Neural cell (in vitro differentiated cells): ENCODE data around the gene NR5A1. TPM values are rescaled to one million over a fixed set of nuclear protein-coding genes. Genes with fewer than 3 reads are reported as not detected.

Experiments used
- H2AFZ ChIP-seq: fragments of 200-600, 300-800 bp; sonication (generic), shearing (Covaris generic); 2 replicates; pipeline ENCODE4 v1.6.0; 2014; ENCODE audit warnings: low read depth, mild to moderate bottlenecking, antibody characterized with exemption, low read length, moderate library complexity
- H3F3A ChIP-seq: fragments of 200-600 bp; shearing (Covaris generic); 2 replicates; pipeline ENCODE4 v1.6.1; 2016; ENCODE audit warnings: mild to moderate bottlenecking, moderate library complexity, mixed read lengths, antibody characterized with exemption, low read length; ENCODE audit not compliant: insufficient read depth, poor library complexity, severe bottlenecking
- H3K27ac ChIP-seq: fragments of 200-600, 300-800 bp; sonication (generic), shearing (Covaris generic); 2 replicates; pipeline ENCODE4 v1.5.1; 2014; ENCODE audit warnings: mild to moderate bottlenecking, low read length, moderate library complexity
- H3K27me3 ChIP-seq: fragments of 300-800, 200-600 bp; sonication (generic), shearing (Covaris generic); 2 replicates; pipeline ENCODE4 v1.6.0; 2014; ENCODE audit warnings: mild to moderate bottlenecking, low read depth, low read length, moderate library complexity; ENCODE audit not compliant: insufficient read depth
- H3K36me3 ChIP-seq: fragments of 300-800, 200-600 bp; sonication (generic), shearing (Covaris generic); 2 replicates; pipeline ENCODE4 v1.5.1; 2014; ENCODE audit warnings: mild to moderate bottlenecking, antibody characterized with exemption, low read length, moderate library complexity; ENCODE audit not compliant: insufficient read depth
- H3K4me2 ChIP-seq: fragments of 300-800, 200-600 bp; sonication (generic), shearing (Covaris generic); 2 replicates; pipeline ENCODE4 v1.6.0; 2014; ENCODE audit warnings: mild to moderate bottlenecking, low read length
- H3K4me3 ChIP-seq: fragments of 300-800, 200-600 bp; sonication (generic), shearing (Covaris generic); 2 replicates; pipeline ENCODE4 v1.5.1; 2014; ENCODE audit warnings: mild to moderate bottlenecking, low read length, moderate library complexity
- H3K79me2 ChIP-seq: fragments of 200-600 bp; shearing (Covaris generic); replicated peaks from 2 replicates; pipeline ENCODE4 v1.6.0; 2014; ENCODE audit warnings: mild to moderate bottlenecking, low read length, moderate library complexity; ENCODE audit not compliant: insufficient read depth
- H3K9ac ChIP-seq: fragments of 300-800, 200-600 bp; sonication (generic), shearing (Covaris generic); 2 replicates; pipeline ENCODE4 v1.6.1; 2016; ENCODE audit warnings: mild to moderate bottlenecking, low read length, mixed read lengths
- H3K9me2 ChIP-seq: fragments of 200-600 bp; shearing (Covaris generic); 2 replicates; pipeline ENCODE4 v1.6.1; 2016; ENCODE audit warnings: mild to moderate bottlenecking, low read length, mixed read lengths; ENCODE audit not compliant: insufficient read depth
- H3K9me3 ChIP-seq: fragments of 200-600, 300-800 bp; sonication (generic), shearing (Covaris generic); 2 replicates; pipeline ENCODE4 v1.6.1; 2016; ENCODE audit warnings: mild to moderate bottlenecking, mixed run types, low read length, moderate library complexity, mixed read lengths
- H4K20me1 ChIP-seq: fragments of 200-600 bp; shearing (Covaris generic); 2 replicates; pipeline ENCODE4 v1.6.1; 2016; ENCODE audit warnings: mild to moderate bottlenecking, mixed run types; ENCODE audit not compliant: insufficient read depth
- CTCF ChIP-seq: fragments of 450-650 bp; IDR thresholded peaks from 2 replicates; pipeline ENCODE4 v1.5.1; 2014; ENCODE audit warnings: antibody characterized with exemption, mild to moderate bottlenecking, moderate library complexity; ENCODE audit not compliant: poor library complexity, severe bottlenecking
- EP300 ChIP-seq: fragments of 450-650 bp; conservative IDR thresholded peaks from 2 replicates; pipeline ENCODE4 v1.6.1; 2014; ENCODE audit warnings: antibody characterized with exemption, mild to moderate bottlenecking, moderate library complexity; ENCODE audit not compliant: poor library complexity, severe bottlenecking
- EZH2 ChIP-seq: fragments of 200-600, 300-800 bp; shearing (Covaris generic), sonication (generic); IDR thresholded peaks from 2 replicates; pipeline ENCODE4 v1.6.1; 2014; ENCODE audit warnings: antibody characterized with exemption, low read length, borderline replicate concordance, mild to moderate bottlenecking; ENCODE audit not compliant: insufficient read depth, poor library complexity, severe bottlenecking
- MXI1 ChIP-seq: fragments of 450-650 bp; conservative IDR thresholded peaks from 2 replicates; pipeline ENCODE4 v1.6.1; 2014; ENCODE audit warnings: antibody characterized with exemption, mild to moderate bottlenecking; ENCODE audit not compliant: poor library complexity, severe bottlenecking
- POLR2AphosphoS5 ChIP-seq: IDR thresholded peaks from 2 replicates; pipeline ENCODE4 v1.6.1; 2012
- RAD21 ChIP-seq: fragments of 450-650 bp; conservative IDR thresholded peaks from 2 replicates; pipeline ENCODE4 v1.6.1; 2014; ENCODE audit warnings: antibody characterized with exemption, mild to moderate bottlenecking, moderate library complexity
- REST ChIP-seq: IDR thresholded peaks from 2 replicates; pipeline ENCODE4 v1.6.1; 2012; ENCODE audit warnings: borderline replicate concordance
- SMC3 ChIP-seq: fragments of 450-650 bp; conservative IDR thresholded peaks from 2 replicates; pipeline ENCODE4 v1.6.1; 2014; ENCODE audit warnings: antibody characterized with exemption, mild to moderate bottlenecking, moderate library complexity; ENCODE audit not compliant: poor library complexity
- TAF1 ChIP-seq: IDR thresholded peaks from 2 replicates; pipeline ENCODE4 v1.6.1; 2012; ENCODE audit warnings: low read depth
- polyA plus RNA-seq: library from polyadenylated mRNA; depleted of rRNA; stranded (reverse); fragments of >200 nt; gene quantifications from 2 replicates; pipeline ENCODE4 v1.2.3, GENCODE V29; 2014

NR5A1 gene
- polyA plus RNA-seq, 1 donor from 2014 or later: 0.09 TPM

DNA sequence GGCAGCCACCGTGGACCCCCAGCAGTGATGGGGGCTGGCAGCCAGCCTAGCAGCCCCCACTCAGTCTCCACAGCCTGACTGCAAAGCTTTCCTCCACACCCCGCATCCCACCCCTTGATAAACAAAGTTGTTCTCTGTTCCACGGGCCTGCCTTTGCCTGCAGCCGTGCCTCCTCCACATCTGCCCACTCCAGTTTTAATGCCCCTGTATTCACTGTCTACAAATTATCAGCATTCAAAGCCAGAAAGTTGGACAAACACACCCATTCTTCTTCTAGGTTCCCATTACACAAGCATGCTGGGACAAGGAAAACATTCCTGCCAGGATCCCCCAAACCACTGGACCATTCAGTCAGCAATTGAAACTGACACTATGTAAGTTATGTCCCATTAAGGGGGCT, 23.0 kb upstream of the NR5A1 start:
- Histone ChIP-seq H4K20me1 (no peaks in the 10 kb centered on the region), H3K79me2 (no peaks in the 10 kb centered on the region), H3K9me3 (no peaks in the 10 kb centered on the region), H3K27ac (no peak overlapping the region), H3F3A (no peaks in the 10 kb centered on the region), H3K4me2 (no peak overlapping the region), H3K4me3 (no peak overlapping the region), H3K9me2 (no peaks in the 10 kb centered on the region), H3K36me3 (no peaks in the 10 kb centered on the region), H2AFZ (no peak overlapping the region), H3K27me3 (no peaks in the 10 kb centered on the region), H3K9ac (no peak overlapping the region)
- no peak for TF ChIP-seq MXI1

GRCh38 chr9:124527781-124528180, 20.6 kb upstream of the NR5A1 start:
- no peaks in the 10 kb centered on the region for H4K20me1 ChIP-seq
- no peak overlapping the region for H3K9ac ChIP-seq
- H3K9me3 ChIP-seq: no peaks in the 10 kb centered on the region
- no peak overlapping the region for H2AFZ ChIP-seq
- TF ChIP-seq MXI1: no peak
- no peak for TF ChIP-seq EZH2
- no peak for TF ChIP-seq TAF1
- no peak for TF ChIP-seq CTCF
- no peak for TF ChIP-seq EP300
- TF ChIP-seq POLR2AphosphoS5: no peak
- no peak for TF ChIP-seq REST
- TF ChIP-seq RAD21: no peak
- no peak for TF ChIP-seq SMC3
- H3K4me3 ChIP-seq: no peak overlapping the region
- H3F3A ChIP-seq: no peaks in the 10 kb centered on the region
- H3K27ac ChIP-seq: no peak overlapping the region
- H3K4me2 ChIP-seq: no peak overlapping the region
- H3K9me2 ChIP-seq: no peaks in the 10 kb centered on the region
- no peaks in the 10 kb centered on the region for H3K36me3 ChIP-seq
- no peaks in the 10 kb centered on the region for H3K27me3 ChIP-seq
- no peaks in the 10 kb centered on the region for H3K79me2 ChIP-seq

DNA sequence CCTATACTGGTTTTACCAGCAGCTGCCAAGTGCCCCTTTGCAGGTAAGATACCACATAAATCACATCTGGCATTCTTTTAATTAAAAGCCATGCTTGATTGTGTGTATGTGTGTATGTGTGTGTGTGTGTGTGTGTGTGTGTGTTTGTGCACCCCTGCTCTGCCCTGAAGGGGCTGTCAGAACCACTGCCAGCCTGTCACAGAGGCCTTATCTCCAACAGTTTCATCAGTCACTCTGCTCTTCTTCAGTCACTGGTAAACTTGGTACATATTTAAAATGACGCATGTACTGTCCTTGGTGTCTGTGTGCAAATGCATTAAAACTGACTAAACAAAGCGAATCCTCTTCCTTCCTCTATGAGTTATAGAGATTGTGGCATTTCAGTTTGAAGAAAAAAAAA, 19.0 kb upstream of the NR5A1 start:
- TF ChIP-seq SMC3 (no peak), REST (no peak), EZH2 (no peak), EP300 (no peak), TAF1 (no peak), POLR2AphosphoS5 (no peak), RAD21 (no peak), CTCF (no peak)
- no peaks in the 10 kb centered on the region for H3K79me2 ChIP-seq
- no peaks in the 10 kb centered on the region for H3K36me3 ChIP-seq
- no peak overlapping the region for H3K27ac ChIP-seq
- H3K9ac ChIP-seq: no peak overlapping the region
- no peaks in the 10 kb centered on the region for H4K20me1 ChIP-seq
- H2AFZ ChIP-seq: no peak overlapping the region
- no peak overlapping the region for H3K4me2 ChIP-seq
- no peaks in the 10 kb centered on the region for H3K9me3 ChIP-seq
- no peaks in the 10 kb centered on the region for H3F3A ChIP-seq
- H3K4me3 ChIP-seq: no peak overlapping the region
- no peaks in the 10 kb centered on the region for H3K9me2 ChIP-seq
- no peaks in the 10 kb centered on the region for H3K27me3 ChIP-seq
